Calu3 (cell line): Measurements from ENCODE around the gene TMEM158. TPM values are rescaled to one million over a fixed set of nuclear protein-coding genes. Genes with fewer than 3 reads are reported as not detected.

ENCODE experiments used
- BruUV-seq: library from RNA; stranded (reverse); fragments of 400-500 nt; replicated peaks from 2 replicates; lab custom pipeline; 2021; lab: Mats Ljungman, UMichigan
- CTCF ChIA-PET: fragments of 300-600 bp; sonication (Branson Sonifier 250); formaldehyde crosslinking; loops from one replicate; lab custom pipeline; 2022; ENCODE audit warnings: antibody characterized with exemption; lab: Charles Lee
- DNase-seq: peaks from one replicate; pipeline ENCODE4 v3.0.0; 2022
- H3K27ac Mint-ChIP-seq: one replicate; pipeline ENCODE4 v1.8.0; 2022; ENCODE audit warnings: mixed read lengths; ENCODE audit not compliant: unreplicated experiment
- H3K27me3 Mint-ChIP-seq: one replicate; pipeline ENCODE4 v1.8.0; 2022; ENCODE audit warnings: mixed read lengths; ENCODE audit not compliant: unreplicated experiment
- H3K36me3 Mint-ChIP-seq: one replicate; pipeline ENCODE4 v1.8.0; 2022; ENCODE audit warnings: mild to moderate bottlenecking, moderate library complexity, mixed read lengths; ENCODE audit not compliant: insufficient read depth, unreplicated experiment
- H3K4me1 Mint-ChIP-seq: one replicate; pipeline ENCODE4 v1.8.0; 2022; ENCODE audit warnings: mild to moderate bottlenecking, low read depth, mixed read lengths; ENCODE audit not compliant: unreplicated experiment
- H3K4me3 Mint-ChIP-seq: one replicate; pipeline ENCODE4 v1.8.0; 2022; ENCODE audit warnings: mild to moderate bottlenecking, low read depth, moderate library complexity, mixed read lengths; ENCODE audit not compliant: unreplicated experiment
- H3K9me3 Mint-ChIP-seq: one replicate; pipeline ENCODE4 v1.8.0; 2022; ENCODE audit warnings: low read depth, mixed read lengths; ENCODE audit not compliant: unreplicated experiment
- intact Hi-C: fragments of 100-400 bp; cut with micrococcal nuclease; formaldehyde crosslinking; loops from one replicate; pipeline ENCODE4 v1.10.0; 2022; ENCODE audit not compliant: unreplicated experiment
- total RNA-seq: library from RNA; stranded (reverse); gene quantifications from 2 replicates; pipeline ENCODE4 v1.2.3, GENCODE V29; 2022
- TF ChIP-seq, protein P1 (sequence below): fragments of 200-600 bp; IDR thresholded peaks from one replicate; pipeline ENCODE4 v1.8.0; 2022; ENCODE audit warnings: antibody characterized with exemption; ENCODE audit not compliant: unreplicated experiment

Gene TMEM158
- total RNA-seq, 1 experiment from 2014 or later = 2.5 TPM

DNA sequence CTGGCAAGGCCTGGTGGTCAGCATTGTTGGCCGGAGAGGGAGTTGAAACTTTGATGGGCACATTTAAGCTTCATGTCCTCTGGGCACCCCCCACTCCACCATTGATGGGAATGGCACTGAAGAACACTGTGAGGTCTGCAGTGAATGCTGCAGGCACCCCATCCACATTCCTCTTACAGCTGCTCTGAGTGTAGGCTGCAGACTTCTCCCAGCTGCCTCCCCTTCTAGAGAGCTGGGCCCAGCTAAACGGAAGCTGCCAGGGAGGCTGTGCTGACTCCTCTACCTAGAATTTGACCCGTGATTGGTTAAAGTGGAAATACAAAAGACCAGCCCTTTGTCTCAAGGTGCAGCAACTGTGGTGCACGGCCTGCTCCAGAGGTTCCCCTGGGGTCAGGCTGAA, 10.6 kb downstream of the TMEM158 start:
- CTCF ChIA-PET = no interaction called here
- no peak overlapping the region for H3K27ac Mint-ChIP-seq
- peaks cover 15% of the 10 kb centered on the region for H3K4me1 Mint-ChIP-seq
- no peak for DNase-seq
- intact Hi-C loops = no loop called here
- H3K36me3 Mint-ChIP-seq = peaks cover 4% of the 10 kb centered on the region
- no peak overlapping the region for H3K4me3 Mint-ChIP-seq
- peaks cover 11% of the 10 kb centered on the region for H3K27me3 Mint-ChIP-seq
- no peaks in the 10 kb centered on the region for H3K9me3 Mint-ChIP-seq
- BruUV-seq = no TSS peak
- TF ChIP-seq, protein P1, sequence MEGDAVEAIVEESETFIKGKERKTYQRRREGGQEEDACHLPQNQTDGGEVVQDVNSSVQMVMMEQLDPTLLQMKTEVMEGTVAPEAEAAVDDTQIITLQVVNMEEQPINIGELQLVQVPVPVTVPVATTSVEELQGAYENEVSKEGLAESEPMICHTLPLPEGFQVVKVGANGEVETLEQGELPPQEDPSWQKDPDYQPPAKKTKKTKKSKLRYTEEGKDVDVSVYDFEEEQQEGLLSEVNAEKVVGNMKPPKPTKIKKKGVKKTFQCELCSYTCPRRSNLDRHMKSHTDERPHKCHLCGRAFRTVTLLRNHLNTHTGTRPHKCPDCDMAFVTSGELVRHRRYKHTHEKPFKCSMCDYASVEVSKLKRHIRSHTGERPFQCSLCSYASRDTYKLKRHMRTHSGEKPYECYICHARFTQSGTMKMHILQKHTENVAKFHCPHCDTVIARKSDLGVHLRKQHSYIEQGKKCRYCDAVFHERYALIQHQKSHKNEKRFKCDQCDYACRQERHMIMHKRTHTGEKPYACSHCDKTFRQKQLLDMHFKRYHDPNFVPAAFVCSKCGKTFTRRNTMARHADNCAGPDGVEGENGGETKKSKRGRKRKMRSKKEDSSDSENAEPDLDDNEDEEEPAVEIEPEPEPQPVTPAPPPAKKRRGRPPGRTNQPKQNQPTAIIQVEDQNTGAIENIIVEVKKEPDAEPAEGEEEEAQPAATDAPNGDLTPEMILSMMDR = no peak

DNA sequence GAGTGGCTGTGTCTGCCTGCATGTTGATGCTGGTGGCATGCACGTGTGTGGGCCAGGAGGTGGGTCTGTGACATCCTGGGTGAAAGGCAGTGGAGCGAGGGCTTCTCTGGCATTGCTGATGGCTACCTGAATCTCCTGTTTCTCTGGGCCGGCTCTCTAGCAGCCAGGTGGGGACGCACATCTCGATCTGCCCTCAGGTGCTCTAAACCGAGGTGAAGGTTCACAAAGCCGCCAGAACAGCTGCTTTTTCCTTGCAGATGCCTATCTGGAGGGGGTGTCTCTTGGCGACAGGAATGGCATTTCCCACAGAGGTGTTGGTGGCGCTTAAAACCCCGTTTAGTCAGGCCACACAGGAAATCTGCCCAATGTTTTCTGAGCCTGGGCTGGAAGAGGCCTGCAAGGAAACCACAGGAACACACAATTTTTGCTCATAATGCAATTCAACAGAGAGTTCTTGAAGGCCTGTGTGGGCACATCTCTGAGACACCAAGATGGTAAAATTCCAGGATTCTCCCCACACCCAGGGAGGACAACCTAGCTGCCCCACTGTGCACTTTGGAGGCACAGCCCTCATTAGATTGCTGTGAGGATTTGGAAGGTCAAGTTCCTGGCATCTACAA, 11.9 kb downstream of the TMEM158 start:
- TF ChIP-seq, protein P1 = no peak
- DNase-seq = no peak
- no peak overlapping the region for H3K27ac Mint-ChIP-seq
- H3K9me3 Mint-ChIP-seq = no peaks in the 10 kb centered on the region
- no peak overlapping the region for H3K4me3 Mint-ChIP-seq
- no TSS peak for BruUV-seq
- intact Hi-C loops = loop anchor here (5.0 kb wide), 1 partner anchor 92 kb away; no protein-coding TSS in a partner anchor
- peaks cover 6% of the 10 kb centered on the region for H3K36me3 Mint-ChIP-seq
- H3K27me3 Mint-ChIP-seq = peaks cover 13% of the 10 kb centered on the region
- H3K4me1 Mint-ChIP-seq = peaks cover 17% of the 10 kb centered on the region
- CTCF ChIA-PET = no interaction called here

DNA sequence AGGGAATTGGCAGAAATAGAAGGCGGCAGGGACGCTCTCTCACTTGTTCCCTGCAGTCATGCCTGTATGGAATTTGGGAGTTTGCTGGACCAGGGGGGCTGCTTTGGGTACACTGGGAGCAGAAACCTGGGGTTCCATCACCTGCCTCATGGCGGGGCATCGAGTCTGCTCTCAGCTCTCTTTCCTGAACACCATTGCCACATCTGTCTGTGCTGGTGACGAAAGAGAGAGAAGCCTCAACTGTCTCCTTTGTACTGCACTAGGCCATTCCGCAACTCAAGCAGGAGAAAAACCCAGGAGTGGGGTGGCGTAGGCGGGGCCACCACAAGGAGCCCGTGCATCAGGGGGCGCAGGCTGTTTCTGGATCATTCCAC, 14.0 kb downstream of the TMEM158 start:
- H3K4me3 Mint-ChIP-seq = no peak overlapping the region
- no peaks in the 10 kb centered on the region for H3K9me3 Mint-ChIP-seq
- H3K4me1 Mint-ChIP-seq = peaks cover 8% of the 10 kb centered on the region
- CTCF ChIA-PET = interaction anchor here (2.3 to 2.8 kb wide), 2 partner anchors 10 to 171 kb away, joined by 5 to 46 read pairs; no protein-coding TSS in a partner anchor
- TF ChIP-seq, protein P1 = no peak
- no TSS peak for BruUV-seq
- H3K27me3 Mint-ChIP-seq = peaks cover 13% of the 10 kb centered on the region
- DNase-seq = no peak
- intact Hi-C loops = loop anchor here (5.0 kb wide), 1 partner anchor 90 kb away; no protein-coding TSS in a partner anchor
- H3K27ac Mint-ChIP-seq = no peak overlapping the region
- H3K36me3 Mint-ChIP-seq = peaks cover 6% of the 10 kb centered on the region

DNA sequence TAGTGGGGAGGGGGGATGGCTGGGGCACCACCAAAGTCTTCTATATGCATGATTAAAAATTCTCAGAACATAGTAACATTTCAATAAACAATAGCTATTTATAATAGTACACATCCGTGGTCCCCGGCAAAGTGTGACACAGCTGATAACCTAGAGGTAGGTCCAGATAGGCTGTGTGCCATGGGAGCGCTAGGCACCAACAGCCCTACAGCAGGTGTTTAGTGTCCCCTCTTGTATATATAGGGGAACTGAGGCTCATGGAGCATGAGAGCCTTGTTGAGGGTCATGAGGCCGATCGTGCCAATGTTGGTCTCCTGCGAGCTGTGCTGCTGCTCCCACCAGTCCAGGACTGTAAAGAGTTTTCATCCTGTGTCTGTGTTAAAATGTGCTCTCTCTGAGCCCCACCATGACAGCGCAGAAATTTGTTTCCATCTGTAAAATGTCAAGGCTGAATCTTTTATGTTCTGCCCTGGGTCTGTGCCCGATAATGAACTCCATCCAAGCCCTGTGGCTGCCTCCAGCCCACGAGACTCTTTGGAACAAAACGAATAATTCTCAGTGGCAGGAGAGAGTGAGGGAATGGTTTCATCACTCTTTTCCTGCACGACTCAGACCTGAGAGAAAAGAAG, 14.5 kb downstream of the TMEM158 start:
- CTCF ChIA-PET = interaction anchor here (0.6 to 2.8 kb wide), 6 partner anchors 11 to 456 kb away, joined by 3 to 46 read pairs (median 4); no protein-coding TSS in a partner anchor
- TF ChIP-seq, protein P1 = no peak
- no TSS peak for BruUV-seq
- H3K4me1 Mint-ChIP-seq = peaks cover 8% of the 10 kb centered on the region
- H3K4me3 Mint-ChIP-seq = no peak overlapping the region
- H3K27me3 Mint-ChIP-seq = peaks cover 13% of the 10 kb centered on the region
- intact Hi-C loops = loop anchor here (5.0 kb wide), 1 partner anchor 89 kb away; no protein-coding TSS in a partner anchor
- DNase-seq = no peak
- H3K9me3 Mint-ChIP-seq = no peaks in the 10 kb centered on the region
- H3K36me3 Mint-ChIP-seq = peaks cover 6% of the 10 kb centered on the region
- H3K27ac Mint-ChIP-seq = no peak overlapping the region
